NCI-H510A (cell line): ENCODE results near the gene WDR46.

Experiments
- DNase-seq: peaks from one replicate; lab custom pipeline; 2025; lab: John Stamatoyannopoulos, UW

The WDR46 gene, protein sequence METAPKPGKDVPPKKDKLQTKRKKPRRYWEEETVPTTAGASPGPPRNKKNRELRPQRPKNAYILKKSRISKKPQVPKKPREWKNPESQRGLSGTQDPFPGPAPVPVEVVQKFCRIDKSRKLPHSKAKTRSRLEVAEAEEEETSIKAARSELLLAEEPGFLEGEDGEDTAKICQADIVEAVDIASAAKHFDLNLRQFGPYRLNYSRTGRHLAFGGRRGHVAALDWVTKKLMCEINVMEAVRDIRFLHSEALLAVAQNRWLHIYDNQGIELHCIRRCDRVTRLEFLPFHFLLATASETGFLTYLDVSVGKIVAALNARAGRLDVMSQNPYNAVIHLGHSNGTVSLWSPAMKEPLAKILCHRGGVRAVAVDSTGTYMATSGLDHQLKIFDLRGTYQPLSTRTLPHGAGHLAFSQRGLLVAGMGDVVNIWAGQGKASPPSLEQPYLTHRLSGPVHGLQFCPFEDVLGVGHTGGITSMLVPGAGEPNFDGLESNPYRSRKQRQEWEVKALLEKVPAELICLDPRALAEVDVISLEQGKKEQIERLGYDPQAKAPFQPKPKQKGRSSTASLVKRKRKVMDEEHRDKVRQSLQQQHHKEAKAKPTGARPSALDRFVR

DNA sequence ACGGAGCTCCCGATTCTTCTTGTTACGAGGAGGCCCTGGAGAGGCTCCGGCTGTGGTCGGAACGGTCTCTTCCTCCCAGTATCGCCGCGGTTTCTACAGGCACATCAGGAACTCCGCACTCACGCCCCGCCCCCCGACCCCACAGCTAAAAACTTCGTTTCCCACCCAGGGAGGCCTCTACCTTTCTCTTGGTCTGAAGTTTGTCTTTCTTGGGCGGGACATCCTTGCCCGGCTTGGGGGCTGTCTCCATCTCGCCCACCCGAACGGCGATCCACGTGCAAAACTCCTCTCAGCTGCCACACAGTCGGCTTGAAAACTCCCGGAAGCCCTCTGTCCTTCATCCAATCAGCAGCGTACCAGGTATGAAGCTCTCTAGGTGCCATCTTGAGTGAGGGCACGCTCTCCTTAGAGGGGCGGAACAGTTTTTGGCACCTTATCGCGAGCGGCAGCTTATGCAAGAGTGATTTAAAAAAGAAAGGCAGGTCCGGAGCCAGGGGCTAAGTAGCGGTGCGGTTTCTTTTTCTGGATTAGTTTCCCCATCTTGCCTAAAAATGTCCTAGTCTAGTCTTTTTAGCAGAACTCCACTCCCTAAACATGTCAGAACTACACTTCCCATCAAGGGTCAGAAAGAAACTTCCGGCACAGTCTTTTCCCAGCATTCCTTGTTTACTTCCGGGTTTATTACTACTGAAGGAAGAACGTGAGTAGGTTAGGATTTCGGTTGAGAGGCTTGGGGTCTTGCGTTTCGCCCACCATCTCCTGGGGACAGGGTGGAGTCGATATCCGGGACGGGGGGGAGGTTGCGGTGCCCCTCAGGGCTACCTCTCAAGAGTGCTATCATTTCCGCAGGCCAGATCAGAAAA lies at the start of gene WDR46, which contains the start of gene PFDN6:
Gene WDR46, minus strand, starts transcription at position 319 of the 863 bp plus-strand sequence. Its CDS starts 69 bp downstream, at position 250.
Gene PFDN6, plus strand, starts transcription at position 681 of the 863 bp plus-strand sequence. CDS start 256 bp downstream, outside the sequence.
- DNase-seq: peak; percentile 85

DNA sequence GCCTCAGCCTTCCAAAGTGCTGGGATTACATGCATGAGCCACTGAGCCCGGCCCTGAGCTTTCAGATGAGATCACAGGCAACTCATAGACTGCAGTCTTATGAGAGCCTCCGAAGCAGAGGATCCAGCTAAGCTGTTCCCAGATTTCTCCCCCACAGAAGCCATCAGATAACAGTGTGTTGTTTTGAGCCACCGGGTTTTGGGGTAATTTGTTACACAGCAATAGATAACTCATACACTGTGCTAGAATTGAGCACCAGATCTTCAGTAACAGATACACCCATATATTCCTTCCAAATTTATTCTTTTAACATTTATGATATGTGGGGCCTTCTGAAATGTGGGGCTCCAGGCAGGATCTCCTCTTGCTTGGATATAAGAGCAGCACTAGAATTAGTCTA lies 47.5 kb upstream of the WDR46 start:
- DNase-seq: no peak

DNA sequence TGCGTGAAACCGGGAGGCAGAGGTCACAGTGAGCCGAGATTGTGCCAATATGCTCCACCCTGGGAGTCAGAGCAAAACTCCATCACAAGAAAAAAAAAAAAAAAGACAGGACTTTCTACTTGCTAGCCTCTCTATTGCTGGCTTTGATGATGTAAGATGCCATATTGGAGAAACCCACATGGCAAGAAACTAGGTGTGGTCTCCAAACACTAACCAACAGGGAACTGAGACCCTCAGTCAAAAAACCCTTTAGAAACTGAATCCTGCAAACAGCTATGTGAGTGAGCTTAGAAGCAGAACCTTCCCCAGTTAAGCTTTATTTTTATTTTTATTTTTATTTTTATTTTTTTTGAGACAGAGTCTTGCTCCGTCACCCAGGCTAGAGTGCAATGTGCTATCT lies 46.9 kb upstream of the WDR46 start:
- DNase-seq: no peak

GRCh38 chr6:33333666-33334065 lies 44.6 kb upstream of the WDR46 start:
- DNase-seq: no peak

DNA sequence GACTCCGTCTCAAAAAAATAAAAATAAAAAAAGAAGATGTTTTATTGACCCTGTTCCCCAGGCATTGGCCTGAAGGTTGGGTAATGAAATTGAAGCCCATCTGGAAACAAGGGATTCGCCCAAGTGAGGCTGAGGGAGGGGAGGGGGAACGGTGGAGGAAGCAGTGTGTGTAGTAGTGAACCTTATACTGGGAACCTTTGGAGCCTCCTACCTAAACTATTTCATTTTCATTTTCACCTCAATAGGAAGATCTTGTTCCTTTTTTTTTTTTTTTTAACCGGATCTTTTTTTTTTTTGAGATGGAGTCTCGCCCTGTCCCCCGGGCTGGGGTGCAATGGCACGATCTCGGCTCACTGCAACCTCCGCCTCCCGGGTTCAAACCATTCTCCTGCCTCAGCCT lies 41.7 kb upstream of the WDR46 start:
- DNase-seq: no peak

DNA sequence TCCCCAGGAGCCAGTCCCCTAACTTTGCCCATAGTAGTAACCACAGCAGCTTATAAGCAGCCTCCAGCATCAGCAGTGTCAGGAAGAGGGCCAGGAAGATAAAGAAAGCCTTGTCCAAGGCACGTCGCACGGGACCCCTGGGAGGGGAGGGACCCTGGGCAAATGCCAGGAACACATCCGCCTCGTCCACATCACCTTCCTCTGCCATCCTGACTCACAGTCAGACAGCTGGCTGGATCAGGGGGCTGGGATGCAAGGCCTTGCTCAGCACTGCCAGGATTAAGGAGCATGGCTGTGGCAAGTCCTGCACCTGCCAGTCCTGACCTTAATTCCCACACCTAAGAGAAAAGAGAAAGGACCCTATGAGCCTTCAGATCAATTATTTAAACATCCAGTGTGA lies 40.0 kb upstream of the WDR46 start:
- DNase-seq: no peak

GRCh38 chr6:33324125-33324524 lies 35.1 kb upstream of the WDR46 start:
- DNase-seq: no peak

DNA sequence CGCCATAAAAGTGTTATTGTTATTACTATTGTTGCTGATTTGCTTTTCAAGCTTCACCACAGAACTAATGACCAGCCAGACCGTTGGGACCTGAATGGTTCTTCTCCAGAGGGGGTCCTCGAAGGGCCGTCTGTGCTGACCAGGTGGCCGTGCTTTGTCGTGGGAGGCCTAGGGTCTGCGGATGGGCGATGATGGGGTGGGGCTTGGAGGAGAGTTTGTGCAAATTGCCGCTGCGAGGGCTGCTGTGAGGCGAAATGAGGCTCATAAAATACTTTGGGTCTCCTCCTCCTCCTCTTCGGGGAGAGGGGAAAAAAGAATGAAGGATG lies 34.5 kb upstream of the WDR46 start:
- DNase-seq: no peak

DNA sequence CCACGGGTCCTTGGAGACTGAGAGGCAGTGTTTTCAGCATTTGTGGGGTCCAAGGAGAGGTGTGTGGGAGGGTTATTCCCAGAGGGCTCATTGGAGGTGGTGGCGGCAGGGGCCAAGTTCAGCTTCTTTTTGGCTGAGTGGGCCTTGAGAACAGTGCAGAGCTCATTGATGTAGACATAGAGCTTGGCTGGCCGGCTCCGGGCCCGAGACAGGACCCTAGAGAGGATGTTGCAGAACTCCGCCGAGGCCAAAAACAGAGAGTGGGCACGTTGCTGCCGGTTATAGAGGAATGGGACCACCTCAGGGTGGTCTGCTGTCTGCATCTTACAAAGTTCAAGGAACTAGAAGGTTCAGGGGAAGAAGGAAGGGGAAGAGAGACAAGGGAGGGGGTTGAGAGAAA lies 32.2 kb upstream of the WDR46 start:
- no peak for DNase-seq

GRCh38 chr6:33320315-33321181 lies 31.5 kb upstream of the WDR46 start:
- DNase-seq: peak; percentile 44

DNA sequence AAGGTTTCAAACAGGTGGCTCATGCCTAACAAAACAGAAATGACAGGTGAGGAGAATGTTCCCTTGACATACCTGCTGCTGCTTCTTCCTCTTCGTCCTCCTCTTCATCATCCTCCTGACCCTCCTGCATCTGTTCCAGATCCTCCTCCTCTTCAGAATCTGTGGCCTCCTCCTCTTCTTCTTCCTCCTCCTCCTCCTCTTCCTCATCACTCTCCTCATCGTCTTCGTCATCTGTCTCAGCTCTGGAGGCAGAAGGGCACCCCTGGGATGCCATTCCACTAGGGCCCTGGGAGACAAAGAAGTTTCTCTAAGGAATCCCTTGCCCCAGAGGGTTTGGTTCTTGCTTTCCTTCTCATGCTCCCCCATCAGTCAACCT lies 30.9 kb upstream of the WDR46 start:
- no peak for DNase-seq

GRCh38 chr6:33318426-33319073 lies 29.5 kb upstream of the WDR46 start:
- DNase-seq: no peak

DNA sequence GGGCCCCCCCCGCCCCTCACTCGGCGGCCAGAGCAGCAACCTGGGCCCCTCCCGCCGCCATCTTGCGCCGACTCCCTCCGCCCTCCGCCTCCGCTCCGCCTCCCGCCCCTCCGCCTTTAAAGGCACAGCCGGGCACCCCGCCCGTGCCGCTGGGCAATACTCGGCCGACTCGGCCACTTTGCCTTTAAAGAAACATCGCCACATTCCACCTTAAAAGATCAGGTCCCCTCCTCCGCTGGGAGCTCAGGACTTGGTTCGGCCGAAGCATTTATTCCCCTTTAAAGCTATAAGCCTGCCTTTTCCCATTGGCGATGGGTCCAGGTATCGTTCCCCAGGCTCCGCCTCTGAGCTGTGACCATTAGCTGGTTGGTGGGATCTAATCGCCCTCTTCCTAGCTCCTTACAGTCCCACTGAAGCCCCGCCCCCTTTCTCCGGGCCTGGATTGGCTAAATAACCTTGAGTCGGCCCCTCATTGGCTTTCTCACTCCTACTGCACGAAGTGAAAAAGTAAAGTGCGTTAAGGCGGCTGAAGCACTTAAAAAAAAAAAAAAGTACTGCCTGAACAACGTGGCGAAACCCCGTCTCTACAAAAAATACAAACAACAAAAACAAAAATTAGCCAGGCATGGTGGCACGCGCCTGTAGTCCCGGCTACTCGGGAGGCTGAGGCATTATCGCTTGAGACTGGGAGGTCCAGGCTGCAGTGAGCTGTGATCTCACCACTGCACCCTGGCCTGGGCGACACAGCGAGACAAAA lies 28.8 kb upstream of the WDR46 start, which contains the start of gene ZBTB22:
Gene ZBTB22, minus strand, starts transcription at position 76 of the 757 bp plus-strand sequence. CDS start 828 bp downstream, outside the sequence.
- peak; percentile 99 for DNase-seq

DNA sequence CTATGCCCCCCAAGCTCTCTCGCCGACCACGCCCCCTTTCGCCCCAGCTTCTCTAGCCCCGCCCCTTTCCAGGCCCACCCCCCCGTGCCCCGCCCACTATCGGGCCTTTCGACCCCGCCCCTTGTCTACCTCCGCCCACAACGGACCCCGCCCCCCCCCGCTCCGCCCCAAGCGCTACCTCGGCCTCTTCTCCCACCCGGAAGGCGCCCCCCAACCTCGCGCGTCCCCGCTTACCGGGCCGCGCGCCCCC lies 28.3 kb upstream of the WDR46 start:
- peak; percentile 53 for DNase-seq

DNA sequence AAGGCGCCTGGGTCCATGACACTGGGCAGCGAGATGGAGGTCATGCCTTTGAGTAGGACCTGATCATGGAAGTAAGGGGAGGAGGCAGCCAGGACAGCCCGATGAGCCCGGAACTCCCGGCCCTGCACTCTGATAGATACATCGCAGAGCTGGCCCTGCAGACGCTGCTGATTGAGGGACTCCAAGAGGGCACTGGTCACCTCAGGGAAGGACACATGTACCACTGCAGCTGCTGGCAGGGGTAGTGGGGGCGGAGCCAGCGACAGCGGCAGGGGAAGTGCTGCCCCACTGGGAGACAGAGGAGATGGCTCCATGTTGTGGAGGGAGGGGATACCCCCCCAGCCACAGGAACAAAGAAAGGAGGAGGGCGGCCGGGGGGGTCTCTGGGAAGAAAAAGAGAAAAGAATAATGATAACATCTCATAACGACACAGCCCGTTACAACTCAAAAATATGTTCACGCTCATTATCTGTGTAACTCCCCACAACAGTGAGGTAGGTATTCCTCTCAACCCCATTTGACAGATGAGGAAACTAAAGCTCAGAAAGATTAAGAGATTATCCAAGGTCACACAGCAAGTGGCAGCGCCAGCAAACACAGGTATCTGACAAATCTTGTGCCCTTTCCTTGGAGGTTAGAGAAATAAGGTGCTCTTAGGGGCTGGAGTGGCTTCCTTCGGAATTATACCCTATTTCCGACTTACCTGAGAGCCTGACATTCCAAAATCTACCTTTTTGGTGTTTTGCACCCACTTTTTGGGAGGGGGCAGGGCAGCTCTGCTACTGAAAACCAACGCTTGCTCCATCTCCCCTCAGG lies 27.8 kb upstream of the WDR46 start:
- no peak for DNase-seq

DNA sequence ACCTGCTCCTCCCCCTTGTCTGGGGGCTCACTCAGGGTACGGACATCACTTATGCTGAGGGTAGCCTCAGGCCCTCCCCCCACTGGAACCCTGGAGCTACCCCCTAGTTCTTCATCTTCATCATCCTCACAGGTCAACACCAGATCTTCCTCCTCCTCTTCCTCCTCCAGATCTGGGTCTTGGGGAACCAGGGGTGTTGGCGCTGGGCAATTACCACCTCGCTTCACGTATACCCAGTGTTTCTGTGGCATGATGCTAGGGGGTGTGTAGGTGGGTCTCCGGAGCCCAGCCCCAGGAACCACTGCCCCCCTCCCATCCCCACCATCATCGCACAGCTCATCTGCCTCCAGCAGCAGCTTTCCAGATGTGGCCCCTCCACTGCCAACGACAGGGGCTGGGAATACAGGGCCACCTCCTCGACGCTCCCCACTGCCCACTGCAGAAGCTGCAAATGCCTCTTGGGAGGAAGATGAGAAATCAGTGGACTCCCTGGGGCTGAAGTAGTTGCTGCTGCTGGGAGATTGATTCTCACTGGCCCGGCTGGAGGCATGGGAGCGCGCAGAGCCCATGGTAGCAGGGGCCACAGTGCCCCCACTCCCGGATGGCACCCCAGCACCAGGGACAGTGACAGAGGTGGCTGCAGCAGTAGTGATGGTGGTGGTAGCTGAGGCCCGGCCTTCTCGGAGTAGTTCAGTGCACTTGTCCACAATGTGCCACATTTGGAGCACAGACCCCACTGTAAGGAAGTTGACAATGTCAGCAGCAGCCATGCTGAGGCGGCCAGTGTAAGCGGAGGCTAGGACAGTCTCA lies 27.0 kb upstream of the WDR46 start:
- no peak for DNase-seq

- no peak for DNase-seq
These were observed 26.1 kb upstream of the WDR46 start for GRCh38 chr6:33314943-33315792.

DNA sequence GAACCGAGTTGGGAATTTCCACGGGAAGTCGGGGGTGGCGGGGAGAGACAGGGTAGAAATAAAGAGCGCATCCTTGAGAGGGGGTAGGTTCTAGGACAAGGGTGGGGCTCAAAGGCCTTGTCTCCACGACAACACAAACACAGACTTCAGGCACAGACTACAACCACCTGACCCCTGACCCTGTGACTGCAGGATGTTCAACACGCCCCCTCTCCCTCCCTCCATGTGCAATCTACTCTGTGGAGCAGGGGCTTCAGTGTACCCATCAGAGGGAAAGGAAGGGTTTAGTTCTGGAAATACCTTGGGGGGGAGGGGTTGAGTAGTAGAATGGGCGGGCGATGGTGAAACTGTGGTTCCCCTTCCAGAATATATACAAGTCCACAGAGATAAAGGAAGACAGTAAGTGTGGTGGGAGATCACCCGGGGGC lies 25.5 kb upstream of the WDR46 start:
- DNase-seq: peak; percentile 32
